Stimulated activated CD4-positive, alpha-beta T cell treated with anti-CD3 and anti-CD28 coated beads, Interleukin-1b, Interleukin-23, amount 100 ng/mL, for 1 hour (primary cell): ENCODE results near the gene PRKG1.
"Not testable (repeated sequence)": the region's sequence is repeated elsewhere in the genome, so short reads cannot be mapped to it uniquely, and the experiment has no call there.

ENCODE experiments used
- DNase-seq, 2 donors: peaks; one replicate each; pipeline ENCODE4 v3.0.0-alpha.2; 2020; ENCODE audit warnings: low read depth in 2 of 2

PRKG1 gene

DNA sequence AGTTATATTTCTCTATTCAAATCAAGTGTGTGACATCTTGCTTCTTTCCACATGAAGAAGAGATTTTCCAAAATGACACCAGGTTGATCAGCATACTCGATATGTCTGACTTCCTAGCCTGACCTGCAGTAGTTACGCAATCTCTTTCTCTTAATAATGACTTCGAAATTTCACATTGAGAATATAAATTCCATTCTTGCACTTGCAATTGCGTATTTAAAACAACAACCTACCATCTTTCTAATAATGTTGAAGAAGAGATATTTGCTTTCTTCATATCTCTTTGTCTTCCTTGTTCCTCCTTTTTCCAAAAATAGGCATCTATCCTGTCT, 348.8 kb downstream of the PRKG1 start:
- no peak for DNase-seq

DNA sequence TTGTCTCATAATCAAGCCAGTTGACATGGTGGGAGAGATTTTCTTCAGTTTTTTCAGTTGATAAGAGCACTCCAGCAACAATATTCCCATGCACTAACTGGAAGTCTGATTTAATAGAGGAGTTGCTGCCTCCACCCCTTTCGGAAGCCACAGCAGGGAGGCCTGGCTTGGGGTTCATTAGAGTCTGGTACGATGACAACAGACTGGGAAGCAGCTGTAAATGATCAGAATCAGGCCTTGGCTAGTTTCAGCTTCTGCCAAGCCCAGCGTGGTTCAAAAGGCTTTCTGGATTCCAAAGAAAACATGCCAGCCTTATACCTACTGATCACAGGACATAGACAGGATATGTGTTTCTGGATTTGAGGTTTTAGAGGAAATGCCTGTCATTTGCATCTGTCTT, 351.1 kb downstream of the PRKG1 start:
- no peak for DNase-seq

DNA sequence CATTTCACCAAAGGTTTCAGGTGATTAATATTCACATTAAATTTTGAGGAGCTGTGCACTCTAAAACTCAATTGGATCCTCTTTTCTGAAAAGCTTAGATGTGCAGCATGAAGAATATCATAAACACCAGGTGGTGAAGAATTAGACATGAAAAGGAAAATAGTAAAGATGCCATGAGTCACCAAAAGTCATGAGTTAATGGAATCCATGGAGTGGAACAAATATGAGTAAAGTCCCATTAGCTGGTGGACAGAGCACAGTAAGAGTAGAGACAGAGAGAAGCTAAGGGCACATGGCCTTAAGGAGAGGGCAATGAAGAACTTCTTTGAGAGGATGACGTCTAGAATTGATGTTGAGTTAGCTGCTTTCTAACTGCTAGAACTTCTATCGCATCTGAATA, 353.5 kb downstream of the PRKG1 start:
- no peak for DNase-seq

DNA sequence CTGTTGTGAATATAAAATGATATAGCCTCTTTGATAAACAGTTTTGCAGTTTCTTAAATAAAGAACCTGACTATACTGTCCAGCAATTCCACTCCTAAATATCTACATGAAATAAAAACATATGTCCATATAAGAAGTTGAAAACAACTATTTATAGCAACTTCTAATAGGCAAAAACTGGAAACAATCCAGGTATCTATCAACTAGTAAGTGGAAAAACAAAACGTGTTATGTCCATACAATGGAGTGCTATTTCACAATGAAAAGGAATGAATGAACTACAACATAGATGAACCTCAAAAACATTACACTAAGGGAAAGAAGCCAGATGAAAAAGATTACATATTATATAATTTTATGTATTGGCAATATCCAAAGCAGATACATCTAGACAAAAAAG, 356.2 kb downstream of the PRKG1 start:
- no peak for DNase-seq

DNA sequence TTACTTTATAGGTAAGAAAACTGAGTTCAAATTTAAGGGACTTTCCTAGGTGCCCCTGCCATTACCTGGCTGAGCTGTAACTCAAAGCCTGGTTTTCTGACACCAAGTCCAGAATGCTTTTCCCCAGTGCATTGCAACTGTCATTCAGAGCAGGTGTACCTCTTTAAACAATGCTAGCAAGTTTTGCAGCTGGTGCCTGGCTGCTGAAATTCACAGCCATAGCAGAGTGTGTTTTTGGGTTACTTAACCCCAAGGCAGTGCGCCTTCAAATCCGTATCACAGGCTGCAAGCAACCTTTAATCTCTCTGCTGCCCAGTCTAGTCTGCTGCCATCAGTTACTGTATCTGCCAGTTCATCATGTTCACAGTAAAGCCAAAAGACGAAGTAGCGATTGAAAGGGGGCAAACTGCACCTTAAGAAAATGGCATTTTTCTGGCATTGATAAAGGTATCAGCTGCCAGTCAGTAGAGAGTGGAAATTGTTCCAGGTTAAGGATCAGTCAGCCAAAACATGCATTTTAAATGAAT, 359.7 kb downstream of the PRKG1 start:
- DNase-seq = no peak

DNA sequence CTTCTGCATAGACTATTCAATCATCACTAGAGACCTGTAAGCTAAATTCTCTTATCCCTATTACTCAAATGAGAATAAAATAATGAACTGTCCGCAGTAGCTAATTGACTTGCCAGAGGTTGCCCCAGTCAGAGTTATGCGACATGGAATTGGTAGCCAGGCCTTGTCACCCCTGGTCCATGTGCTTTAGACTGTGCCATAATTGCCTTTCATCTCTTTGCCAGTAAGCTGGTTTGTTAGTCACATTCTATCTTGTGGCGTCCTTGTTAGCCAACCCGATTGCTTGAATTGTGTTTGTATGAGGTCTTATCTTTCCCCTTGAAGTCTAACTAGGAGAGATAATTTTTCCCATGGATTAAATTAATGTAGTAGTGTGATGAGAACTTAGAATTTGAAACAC, 362.5 kb downstream of the PRKG1 start:
- no peak for DNase-seq

DNA sequence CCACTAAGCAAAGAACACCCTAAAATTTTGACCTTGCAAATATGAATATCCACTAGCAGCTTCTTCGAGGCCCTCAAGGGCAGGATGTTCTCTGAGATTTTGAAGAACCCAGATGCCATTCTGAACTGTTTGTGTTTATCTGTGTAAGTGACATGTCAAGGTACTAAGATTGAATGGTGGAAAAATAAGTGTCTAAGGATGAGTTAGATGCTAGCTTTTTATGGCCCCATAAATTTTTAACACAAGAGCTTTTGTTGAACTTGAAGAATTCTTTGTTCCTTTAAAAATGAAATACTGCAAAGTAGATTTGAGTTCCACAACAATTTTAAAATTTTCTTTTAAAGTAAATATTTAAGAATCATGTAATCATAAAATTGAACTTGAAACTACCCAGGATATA, 365.4 kb downstream of the PRKG1 start:
- no peak for DNase-seq

DNA sequence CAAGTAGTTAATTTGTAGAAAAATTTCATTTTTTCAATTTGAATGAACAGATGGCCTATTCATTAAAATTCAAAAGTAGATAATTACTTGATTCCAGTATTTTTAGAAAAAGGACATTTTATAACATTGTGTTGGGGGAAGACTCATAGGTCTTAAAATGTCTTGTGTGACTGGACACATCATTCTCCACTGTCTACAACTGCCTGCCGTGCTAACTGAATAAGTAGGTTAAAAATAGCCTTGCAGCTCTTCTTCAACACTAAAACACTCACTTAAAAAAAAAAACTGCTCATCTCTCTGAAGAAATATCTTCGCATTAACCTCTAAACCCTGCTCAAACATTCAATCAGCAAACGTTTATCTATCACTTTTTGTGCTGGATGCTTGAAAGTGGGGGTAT, 371.3 kb downstream of the PRKG1 start:
- no peak for DNase-seq

DNA sequence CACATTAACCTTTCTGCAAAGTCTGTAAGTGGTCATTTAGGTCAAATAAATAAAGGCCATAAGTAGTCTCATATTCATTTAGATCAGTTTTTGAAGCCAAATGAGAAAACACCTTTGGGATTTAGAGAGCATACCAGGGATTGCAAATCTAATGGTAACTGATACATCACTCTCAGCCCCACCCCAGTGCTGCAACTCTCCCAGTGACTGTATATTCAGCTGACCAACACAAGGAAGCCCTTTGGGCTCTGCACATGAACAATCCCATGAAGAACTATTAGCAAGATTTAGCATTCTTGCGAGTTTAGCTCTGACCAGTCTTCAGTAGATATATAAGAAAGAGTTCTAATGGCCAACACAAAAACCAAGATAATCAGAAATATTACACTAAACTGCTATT, 372.8 kb downstream of the PRKG1 start:
- DNase-seq = no peak

DNA sequence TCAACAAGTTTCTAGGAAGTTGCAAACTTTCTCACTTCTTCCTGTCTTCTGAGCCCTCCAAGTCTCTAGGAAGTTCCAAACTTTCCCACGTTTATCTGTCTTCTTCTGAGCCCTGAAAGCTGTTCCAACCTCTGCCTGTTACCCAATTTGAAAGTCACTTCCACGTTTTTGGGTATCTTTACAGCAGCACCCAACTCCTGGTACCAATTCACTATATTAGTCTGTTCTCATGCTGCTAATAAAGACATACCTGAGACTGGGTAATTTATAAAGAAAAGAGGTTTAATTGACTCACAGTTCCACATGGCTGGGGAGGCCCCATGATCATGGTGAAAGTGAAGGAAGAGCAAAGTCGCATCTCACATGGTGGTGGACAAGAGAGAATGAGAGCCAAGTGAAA, 381.5 kb downstream of the PRKG1 start:
- not testable (repeated sequence) for DNase-seq

DNA sequence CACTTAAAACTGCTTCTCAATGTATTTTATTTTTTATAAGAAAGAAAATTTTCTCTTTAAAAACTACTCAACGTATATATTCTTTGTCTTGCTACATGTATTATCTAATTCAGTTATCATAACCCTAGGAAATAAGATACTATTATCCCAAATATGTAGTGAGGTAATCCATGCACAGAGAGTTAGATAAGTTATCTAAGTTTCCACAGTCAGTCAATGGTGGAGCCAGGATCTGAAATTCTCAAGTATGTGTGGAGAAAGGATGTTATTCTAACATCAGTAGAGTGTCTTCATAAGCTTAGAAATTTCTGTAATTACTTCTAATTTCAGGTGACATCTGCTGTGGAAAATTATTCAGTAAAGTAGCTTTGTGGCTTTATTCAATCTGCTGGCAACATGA, 385.2 kb downstream of the PRKG1 start:
- DNase-seq = no peak

DNA sequence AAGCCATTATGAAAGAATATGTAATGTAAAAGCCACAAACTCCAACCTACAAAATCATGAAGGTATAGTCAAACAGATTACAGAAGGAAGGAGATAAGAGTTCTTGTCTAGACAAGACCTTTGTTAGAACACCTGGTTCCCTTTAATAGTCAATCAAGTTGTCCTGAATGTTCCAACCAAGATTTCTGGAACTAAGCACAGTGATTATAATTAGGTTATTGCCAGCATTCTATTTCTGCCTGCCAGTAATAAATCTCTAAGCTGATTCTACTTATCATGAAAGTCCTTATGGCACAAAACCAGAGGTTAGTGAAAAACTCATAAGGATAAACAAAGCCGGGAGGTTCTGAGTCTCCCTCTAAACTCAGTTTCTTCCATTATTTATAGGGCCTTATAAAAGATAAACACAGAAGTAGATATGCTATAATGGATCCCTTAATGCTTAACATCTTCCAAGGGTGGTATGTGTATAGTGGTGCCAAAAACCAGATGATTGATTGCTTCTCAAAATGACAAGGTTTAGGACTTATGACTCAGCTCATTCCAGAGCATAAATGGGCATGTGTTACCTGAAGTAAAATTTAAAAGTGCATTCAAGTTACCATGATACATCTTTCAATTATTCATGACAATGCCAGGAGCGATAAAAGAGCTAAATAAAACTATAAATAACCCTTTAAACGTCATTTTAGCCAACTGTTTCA, 387.9 kb downstream of the PRKG1 start:
- no peak for DNase-seq

DNA sequence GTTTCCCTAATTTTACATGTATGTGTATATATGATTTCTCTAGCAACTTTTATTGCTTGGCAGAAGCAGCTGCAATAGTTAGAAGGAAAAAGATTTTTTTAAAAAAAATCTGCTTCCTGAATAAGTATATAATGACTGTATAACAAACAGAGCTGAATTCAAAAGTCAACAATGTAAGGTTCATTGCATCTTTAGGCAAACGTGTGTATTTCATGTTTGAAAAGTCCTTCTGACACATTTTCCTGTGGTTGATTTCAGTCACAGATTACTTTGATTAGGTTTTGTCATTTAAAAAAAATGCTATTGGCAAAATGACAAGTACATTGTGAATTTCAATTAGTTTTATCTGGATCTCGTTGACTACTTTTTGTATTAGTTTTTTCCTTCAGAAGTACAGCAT, 394.1 kb downstream of the PRKG1 start:
- DNase-seq = no peak

DNA sequence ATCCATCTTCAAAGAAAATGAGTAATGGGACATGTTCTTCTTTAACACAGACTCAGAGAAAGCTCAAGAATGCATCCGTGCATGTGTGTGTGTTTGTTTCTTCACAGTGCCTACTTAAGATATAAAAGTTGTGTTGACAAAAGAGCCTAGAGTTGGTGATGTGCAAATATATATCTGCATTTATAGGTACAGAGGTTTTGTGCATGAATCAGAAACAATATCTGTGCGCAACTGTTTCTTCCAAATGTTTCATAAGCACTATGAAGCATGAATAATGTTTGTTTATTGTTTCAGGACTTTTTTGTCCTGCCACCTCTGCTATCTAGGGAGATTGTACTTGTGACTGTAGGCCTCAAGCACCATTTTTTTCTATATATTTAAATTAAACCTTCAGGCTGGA, 395.4 kb downstream of the PRKG1 start:
- DNase-seq = no peak

DNA sequence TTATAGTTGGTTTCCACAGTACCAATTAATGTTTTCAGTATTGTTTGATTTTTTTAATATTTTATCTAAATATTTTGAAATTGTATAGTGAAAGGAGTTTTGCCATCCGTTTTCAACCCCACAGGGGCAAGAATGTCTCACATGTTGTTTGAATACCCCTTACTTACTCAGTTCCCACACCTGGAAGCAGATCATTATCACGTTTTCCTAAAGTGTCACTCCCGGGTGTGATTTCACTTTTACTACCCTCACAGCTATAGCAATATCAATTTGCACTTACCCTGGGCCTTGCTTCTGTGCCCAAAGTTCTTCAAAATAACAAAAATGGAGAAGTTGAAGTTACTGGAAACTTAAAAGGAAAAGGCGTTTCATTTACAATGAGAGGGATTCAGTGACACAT, 397.0 kb downstream of the PRKG1 start:
- no peak for DNase-seq

DNA sequence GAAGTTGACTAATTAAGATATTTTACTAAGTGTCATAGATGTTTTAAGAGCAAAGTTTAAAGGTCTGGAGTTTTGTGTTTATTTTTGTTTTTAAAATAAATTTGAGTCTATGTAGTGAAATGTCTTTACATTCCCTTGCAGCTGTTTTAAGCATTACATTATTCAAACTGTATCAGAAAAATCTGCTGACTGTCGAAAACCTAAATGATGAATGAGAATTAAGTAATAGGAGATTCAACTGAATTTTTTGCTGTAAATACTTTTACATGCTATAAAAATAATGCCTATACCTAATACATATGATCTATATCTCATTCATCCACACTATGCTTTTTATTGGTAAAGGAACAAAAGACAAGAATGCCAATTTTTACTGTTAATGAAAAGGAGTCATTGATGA, 397.9 kb downstream of the PRKG1 start:
- DNase-seq = no peak

DNA sequence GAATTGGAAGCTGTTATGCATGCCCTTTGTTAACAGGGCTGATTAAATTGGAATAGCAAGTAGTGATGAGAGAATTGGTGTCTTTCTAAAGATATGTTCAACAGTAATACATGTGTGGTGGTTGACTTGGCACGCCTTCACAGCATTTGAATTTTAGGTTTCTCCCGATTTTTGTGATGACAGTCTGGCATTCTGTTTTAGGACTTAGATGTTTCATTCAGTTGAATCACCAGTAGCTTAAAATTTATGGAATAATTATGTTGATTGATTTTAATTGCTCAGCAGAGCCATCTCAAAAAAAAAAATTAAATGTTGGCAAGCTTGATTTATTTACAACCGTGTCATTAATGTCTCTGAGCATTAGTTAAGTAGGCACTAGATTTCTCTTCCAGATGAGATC, 405.4 kb downstream of the PRKG1 start:
- no peak for DNase-seq

DNA sequence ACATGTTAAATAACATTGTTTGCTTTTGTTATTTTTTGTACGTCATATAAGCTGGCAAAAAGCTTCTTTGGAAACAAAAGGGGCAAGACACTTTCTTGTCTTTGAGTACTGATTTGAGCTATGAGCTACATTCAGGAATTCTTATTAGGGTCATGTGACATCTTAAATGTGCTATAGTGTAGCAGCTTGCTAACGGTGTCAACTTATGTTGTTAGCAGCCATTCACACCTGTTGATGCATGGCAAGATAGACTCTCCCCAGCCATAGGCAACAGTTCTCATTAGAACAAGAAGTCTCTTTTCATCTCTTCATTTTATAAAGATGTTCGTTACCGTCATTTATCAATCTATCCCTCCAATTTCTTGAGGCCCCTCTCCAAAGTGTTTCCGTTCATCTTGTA, 411.4 kb downstream of the PRKG1 start:
- no peak for DNase-seq

DNA sequence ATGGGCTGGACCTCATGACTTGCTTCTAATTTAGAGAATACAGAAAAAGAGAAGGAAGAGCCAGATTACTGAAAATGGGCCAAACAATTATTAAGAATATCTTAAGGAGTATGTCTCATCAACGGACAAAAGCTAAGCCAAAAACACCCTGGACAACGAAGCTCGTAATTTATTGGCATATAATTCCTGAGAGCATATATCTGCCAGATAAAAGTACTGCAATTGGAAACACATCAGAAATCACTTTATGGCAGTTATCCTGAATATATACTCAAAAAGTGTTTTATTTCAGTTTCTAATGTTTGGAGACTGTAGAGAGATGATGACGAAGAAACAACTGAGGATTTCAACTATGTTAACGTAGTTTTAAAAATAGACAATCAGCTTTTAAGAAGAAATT, 413.3 kb downstream of the PRKG1 start:
- DNase-seq = no peak

DNA sequence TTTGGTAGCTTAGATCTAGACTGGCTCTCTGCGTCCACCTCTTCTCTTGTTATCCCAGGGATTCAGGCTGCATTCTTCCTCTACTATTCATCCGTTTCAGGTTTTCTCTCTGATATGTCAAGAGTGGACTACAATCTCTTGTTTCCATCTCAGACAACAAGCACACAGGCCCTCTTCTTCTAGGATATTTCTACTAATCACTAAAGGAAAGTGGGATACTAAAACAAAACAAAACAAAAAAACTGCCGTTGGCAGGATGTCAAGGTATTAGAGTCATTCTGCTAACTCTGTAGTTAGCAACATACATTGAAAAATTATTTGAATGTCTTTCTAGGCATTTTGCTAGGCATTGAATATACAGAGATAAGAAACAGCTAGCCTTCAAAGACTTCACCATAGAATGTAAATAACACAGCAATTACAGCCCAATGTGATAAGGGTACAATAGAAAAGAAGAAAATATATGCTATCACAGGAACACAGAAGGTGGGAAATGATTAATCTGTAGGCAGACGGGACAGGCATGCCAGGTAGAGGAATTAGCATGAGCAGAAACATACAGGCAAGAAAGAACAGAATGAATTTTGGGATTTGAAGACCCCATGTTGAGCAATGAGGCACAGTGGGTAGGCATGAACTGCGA, 414.6 kb downstream of the PRKG1 start:
- no peak for DNase-seq

DNA sequence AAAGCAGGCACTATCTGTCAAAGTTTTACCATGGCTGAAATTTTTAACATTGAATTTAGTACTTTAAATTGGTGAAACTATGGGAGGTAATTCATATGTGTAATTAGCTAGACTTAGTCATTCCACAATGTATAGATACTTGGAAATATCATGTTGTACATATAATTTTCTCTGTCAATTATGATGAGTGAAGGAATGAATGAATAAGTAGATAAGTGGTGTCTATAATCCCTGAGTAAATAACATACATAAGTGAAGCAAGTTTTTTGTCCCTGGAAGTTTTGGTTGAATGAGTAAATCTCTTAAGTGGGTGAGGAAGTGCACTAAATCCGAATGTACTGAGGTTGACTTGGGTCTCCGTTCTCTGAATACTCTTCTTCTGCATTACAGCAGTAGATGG, 424.1 kb downstream of the PRKG1 start:
- DNase-seq = no peak

DNA sequence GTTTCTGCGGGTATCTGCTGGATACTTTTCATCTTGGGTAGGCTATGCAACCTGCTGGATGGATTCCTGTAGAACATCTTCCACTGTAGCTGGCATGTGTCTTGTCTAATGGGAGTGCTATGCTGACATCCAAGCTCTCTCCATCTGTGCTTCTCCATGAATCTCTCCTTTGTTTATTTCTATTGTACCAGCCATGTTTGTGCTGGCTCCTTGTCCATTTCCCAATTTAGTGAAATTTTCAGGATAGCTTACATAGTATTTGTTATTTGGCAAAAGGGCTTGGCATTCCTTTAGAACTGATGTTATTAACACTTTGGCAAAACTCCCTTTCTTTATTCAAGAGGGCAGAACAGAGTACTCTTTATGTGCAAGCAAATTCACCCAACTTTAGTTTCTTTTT, 427.1 kb downstream of the PRKG1 start:
- no peak for DNase-seq

DNA sequence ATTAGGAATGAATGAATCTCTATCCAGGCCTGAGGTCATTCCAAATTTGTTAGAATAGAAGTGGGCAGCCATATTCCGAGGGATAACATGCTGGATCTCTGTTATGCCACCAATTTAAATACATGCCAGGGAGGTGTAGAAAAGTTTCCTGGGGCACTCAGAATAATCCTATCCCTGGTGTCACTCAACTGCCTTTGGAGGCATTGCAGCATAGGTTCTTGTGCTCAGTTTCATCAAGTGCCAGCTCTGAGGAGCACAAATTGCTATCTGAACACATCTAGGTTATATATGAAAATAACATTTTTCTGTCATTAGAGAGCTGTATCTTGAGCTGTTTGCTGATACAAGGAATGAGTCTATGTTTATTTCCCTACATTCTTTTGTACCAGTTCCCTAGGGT, 427.8 kb downstream of the PRKG1 start:
- DNase-seq = no peak

DNA sequence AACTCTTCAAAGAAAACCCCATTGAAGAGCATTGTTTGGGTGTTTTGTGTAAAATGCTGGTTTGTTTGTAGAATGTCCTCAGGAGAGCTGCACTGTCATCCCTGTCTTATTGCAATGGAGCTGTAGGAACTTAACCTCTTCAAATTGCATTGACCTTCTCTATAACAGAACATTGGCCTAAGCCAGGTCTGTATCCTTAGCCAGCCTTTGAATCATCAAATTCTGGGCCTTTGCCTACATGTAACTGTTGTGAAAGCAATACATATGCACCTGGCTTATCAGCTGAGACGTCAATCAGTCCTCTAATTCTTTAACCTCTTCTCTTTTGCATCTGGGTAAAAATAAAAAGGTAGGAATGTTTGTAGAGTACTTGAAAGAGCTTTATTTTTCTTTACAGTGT, 429.1 kb downstream of the PRKG1 start:
- no peak for DNase-seq
